Caki2 (cell line): ENCODE results near the gene LRSAM1. TPM values are rescaled to one million over a fixed set of nuclear protein-coding genes. Genes with fewer than 3 reads are reported as not detected.
"Not testable (repeated sequence)": the region's sequence is repeated elsewhere in the genome, so short reads cannot be mapped to it uniquely, and the experiment has no call there.

Experiments used
- DNase-seq: peaks from one replicate; pipeline ENCODE4 v3.0.0-alpha.2; 2015; ENCODE audit warnings: low read depth
- in situ Hi-C: cut with HindIII; loops from 2 replicates; pipeline ENCODE4 v1.10.0; 2016; ENCODE audit warnings: low sequenced_read_pairs, low pct_unique_long_range_greater_than_20kb, mixed read lengths
- total RNA-seq: library from RNA; depleted of rRNA; stranded (reverse); fragments of >200 nt; shearing (Covaris generic); gene quantifications from 2 replicates; pipeline ENCODE4 v1.2.3, GENCODE V29; 2014; ENCODE audit warnings: low replicate concordance

The LRSAM1 gene
- total RNA-seq, 1 experiment from 2014 or later: 9.5 TPM

GRCh38 chr9:127450243-127450760 is 1.0 kb upstream of the LRSAM1 start:
- DNase-seq: peak; percentile 17
- in situ Hi-C loops: no loop called here

GRCh38 chr9:127451608-127451857 is 223 bp downstream of the LRSAM1 start:
- in situ Hi-C loops: no loop called here
- DNase-seq: no peak

DNA sequence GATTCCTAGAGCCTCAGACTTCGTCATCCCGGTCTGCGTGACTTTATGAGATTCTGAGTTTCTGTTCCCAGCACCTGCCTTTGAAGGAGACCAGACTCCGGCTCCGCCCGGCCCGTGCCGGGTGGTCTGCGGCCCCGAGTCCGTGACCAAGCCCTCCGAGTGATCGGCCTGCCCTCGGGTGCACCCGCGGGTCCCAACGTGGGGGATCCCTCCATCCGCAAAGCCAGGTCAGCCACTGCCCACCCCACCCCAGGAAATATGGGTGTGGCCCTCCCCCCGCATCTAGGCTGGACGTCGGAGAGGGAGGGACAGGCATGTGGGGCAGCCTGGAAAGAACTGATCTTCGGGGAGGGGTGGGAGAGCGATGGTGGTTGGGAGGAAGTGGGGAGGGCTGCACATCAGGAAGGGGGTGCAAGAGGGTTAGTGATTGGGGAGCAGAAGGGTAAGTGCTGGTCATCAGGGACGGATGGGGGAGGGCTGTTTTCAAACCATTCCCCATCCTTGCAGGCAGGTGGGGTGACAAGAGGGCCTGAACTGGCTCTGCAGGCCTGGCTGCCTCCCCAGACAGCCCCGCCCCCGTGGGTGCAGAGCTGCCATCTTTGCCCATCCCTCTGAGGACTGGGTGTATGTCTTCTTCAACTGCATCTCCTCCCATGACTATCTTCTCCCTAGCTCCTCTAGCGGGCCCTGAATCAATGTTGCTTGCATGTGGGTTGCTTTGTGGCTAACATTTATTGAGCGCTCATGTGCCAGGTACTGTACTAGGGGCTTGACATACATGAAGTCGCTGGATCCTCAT is 747 bp downstream of the LRSAM1 start:
- in situ Hi-C loops: no loop called here
- DNase-seq: peak; percentile 59

DNA sequence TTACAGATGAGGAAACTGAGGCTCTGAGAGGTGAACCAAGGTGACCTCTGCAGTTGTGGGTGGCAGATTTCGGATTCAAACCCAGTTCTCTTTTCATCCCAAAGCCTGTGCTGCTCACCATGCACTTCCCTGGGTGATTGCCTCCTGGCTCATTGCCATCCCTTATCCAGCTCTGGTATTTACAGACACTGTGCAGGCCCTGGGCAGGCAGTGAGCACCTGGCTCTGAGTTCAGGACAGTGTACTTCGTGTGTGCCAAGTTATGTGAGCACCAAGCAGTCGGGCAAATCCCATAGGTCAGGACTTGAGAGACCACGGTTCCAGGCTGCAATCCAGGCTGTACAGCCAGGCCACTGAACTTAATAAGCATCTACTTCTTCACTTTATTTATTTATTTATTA is 1.4 kb downstream of the LRSAM1 start:
- in situ Hi-C loops: no loop called here
- DNase-seq: no peak

GRCh38 chr9:127455324-127455992 is 4.1 kb downstream of the LRSAM1 start:
- DNase-seq: no peak
- in situ Hi-C loops: no loop called here

- no peak for DNase-seq
- in situ Hi-C loops: no loop called here
Measured at GRCh38 chr9:127457191-127457878, 6.0 kb downstream of the LRSAM1 start.

DNA sequence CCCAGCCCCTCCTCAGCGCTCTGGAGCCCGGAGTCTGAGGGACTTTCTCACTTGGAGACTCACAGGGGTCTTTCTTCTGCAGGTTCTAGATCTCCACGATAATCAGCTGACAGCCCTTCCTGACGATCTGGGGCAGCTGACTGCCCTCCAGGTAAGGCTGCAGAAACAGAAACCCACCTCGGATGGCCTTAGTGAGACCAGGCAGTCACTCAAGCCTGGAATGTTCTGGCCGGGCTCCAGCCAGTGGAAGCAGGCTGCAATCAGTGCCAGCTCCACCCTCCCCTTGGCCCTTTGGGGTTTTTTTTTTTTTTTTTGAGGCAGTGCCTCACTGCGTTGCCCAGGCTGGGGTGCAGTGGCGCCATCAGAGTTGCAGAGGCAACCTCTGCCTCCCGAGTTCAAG is 7.6 kb downstream of the LRSAM1 start:
- DNase-seq: no peak
- in situ Hi-C loops: no loop called here

DNA sequence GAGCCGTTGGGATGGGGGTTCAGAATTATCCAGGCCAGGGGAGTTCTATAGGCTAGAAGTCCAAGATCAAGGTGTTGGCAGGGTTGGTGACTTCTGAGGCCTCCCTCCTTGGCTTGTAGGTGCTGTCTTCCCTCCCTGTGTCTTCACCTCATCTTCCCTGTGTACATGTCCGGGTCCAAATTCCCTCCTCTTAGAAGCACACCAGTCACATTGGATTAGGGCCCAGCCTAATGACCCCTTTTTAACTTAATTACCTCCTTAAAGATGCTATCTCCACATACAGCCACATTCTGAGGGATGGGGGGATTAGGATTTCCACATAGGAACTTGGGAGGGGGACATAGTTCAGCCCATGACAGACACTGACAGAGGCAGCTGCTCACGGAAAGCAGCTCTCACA is 12.1 kb downstream of the LRSAM1 start:
- DNase-seq: no peak
- in situ Hi-C loops: no loop called here

DNA sequence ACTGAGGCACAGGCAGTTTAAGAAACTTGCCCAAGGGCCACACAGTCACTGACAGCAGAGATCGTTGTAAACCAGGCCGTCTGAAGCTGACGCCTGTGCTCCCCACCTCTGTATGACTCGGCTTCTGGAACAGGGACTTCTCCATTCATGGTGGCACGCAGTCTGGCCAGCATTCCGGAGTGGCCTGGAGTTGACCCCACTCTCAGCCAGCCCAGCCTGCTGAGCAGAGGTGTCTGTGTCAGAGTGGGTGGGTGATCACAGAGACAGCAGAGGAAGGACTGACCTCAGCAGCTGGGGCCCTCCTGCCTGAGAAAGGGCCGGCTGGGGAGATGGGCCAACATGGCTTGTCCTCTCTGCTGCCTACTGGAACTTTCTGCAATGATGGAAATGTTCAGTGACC is 12.6 kb downstream of the LRSAM1 start:
- in situ Hi-C loops: no loop called here
- DNase-seq: no peak

DNA sequence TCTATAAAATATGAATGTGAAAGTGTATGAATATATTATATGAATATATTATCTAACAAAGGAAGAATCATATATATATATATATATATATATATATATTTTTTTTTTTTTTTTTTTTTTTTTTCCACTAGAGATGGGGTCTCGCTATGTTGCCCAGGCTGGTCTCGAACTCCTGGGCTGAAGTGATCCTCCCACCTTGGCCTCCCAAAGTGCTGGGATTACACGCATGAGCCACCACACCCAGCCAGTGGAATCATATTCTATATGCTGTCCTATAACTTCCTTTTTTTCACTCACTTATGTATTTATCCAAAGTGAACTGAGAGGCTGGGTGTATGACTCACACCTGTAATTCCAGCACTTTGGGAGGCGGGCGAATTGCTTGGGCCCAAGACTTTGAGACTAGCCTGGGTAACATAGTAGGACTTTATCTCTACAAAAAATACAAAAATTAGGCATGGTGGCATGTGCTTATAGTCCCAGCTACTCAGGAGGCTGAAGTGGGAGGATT is 15.2 kb downstream of the LRSAM1 start:
- DNase-seq, in situ Hi-C loops: not testable (repeated sequence)

- in situ Hi-C loops: no loop called here
- no peak for DNase-seq
Measured at GRCh38 chr9:127467621-127468020, 16.3 kb downstream of the LRSAM1 start.

GRCh38 chr9:127470662-127471061 is 19.4 kb downstream of the LRSAM1 start:
- no peak for DNase-seq
- in situ Hi-C loops: no loop called here

DNA sequence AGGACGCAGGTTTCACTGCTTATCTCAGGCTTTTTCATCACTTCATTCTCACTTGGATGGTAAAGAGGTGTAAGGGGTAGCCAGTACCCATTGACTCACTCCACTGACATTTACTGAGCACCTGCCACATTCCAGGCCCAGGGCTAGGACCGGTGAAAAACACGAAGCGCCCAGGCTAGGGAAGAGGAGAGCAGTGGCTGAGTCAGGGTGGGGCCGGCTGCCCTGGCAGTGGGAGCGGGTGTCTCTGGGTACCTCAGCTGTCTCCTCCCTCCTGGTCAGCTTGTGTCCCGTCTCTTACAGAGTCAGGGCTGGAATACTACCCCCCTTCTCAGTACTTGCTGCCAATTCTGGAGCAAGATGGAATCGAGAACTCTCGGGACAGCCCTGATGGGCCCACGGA is 22.2 kb downstream of the LRSAM1 start:
- in situ Hi-C loops: no loop called here

GRCh38 chr9:127473932-127474331 is 22.6 kb downstream of the LRSAM1 start:
- in situ Hi-C loops: no loop called here
- no peak for DNase-seq

More for the DNA sequence above, 22.2 kb downstream of the LRSAM1 start:
- DNase-seq: no peak

DNA sequence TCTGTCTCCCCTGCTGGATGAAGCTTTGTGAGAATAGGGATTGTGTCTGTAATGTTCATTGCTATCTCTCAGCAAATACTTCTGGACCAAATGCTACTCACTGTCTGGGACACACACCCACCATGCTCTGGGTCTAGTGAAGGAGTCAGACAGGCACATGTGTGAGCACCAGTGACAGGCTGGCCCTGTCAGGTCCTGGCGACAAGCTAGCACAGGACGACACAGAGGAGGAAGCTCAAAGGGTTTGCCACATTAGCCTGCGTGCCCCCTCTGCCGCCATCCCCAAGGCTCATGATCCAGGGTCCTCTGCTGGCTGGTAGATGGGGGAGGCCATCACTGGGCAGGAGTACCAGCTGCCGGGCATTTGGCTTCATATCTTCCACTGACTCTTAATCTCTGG is 23.3 kb downstream of the LRSAM1 start:
- DNase-seq: no peak
- in situ Hi-C loops: no loop called here

- in situ Hi-C loops: no loop called here
- no peak for DNase-seq
Measured at GRCh38 chr9:127479507-127480081, 28.3 kb downstream of the LRSAM1 start.

- DNase-seq: no peak
- in situ Hi-C loops: no loop called here
Measured at GRCh38 chr9:127482662-127483061, 31.4 kb downstream of the LRSAM1 start.

GRCh38 chr9:127485995-127486394 is 34.7 kb downstream of the LRSAM1 start:
- DNase-seq: no peak
- in situ Hi-C loops: no loop called here

DNA sequence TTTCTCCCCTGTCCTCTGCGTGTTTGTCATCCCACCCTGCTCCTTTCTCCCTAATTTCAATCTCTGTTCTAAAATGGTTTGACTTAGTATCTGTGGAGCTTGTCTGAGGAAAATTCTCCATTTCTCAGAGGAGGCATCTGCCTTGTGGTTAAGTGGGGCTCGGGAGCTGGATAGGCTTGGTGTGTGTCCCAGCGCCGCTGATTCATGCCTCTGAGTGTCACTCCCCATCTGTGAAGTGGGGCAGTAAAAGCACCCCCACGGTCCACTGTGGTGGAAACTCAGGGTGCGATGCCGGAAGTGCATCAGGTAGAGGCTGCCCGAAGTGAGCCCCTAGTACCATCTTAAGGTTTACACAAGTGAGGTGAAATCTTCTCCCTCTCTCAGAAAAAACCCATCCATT is 37.6 kb downstream of the LRSAM1 start:
- DNase-seq: no peak
- in situ Hi-C loops: no loop called here
